Neural cell (in vitro differentiated cells): Measurements from ENCODE around the gene MTOR. TPM values are rescaled to one million over a fixed set of nuclear protein-coding genes. Genes with fewer than 3 reads are reported as not detected.

ENCODE experiments used
- H2AFZ ChIP-seq: fragments of 200-600, 300-800 bp; sonication (generic), shearing (Covaris generic); 2 replicates; pipeline ENCODE4 v1.6.0; 2014; ENCODE audit warnings: low read depth, mild to moderate bottlenecking, antibody characterized with exemption, low read length, moderate library complexity
- H3F3A ChIP-seq: fragments of 200-600 bp; shearing (Covaris generic); 2 replicates; pipeline ENCODE4 v1.6.1; 2016; ENCODE audit warnings: mild to moderate bottlenecking, moderate library complexity, mixed read lengths, antibody characterized with exemption, low read length; ENCODE audit not compliant: insufficient read depth, poor library complexity, severe bottlenecking
- H3K27ac ChIP-seq: fragments of 200-600, 300-800 bp; sonication (generic), shearing (Covaris generic); 2 replicates; pipeline ENCODE4 v1.5.1; 2014; ENCODE audit warnings: mild to moderate bottlenecking, low read length, moderate library complexity
- H3K27me3 ChIP-seq: fragments of 300-800, 200-600 bp; sonication (generic), shearing (Covaris generic); 2 replicates; pipeline ENCODE4 v1.6.0; 2014; ENCODE audit warnings: mild to moderate bottlenecking, low read depth, low read length, moderate library complexity; ENCODE audit not compliant: insufficient read depth
- H3K36me3 ChIP-seq: fragments of 300-800, 200-600 bp; sonication (generic), shearing (Covaris generic); 2 replicates; pipeline ENCODE4 v1.5.1; 2014; ENCODE audit warnings: mild to moderate bottlenecking, antibody characterized with exemption, low read length, moderate library complexity; ENCODE audit not compliant: insufficient read depth
- H3K4me2 ChIP-seq: fragments of 300-800, 200-600 bp; sonication (generic), shearing (Covaris generic); 2 replicates; pipeline ENCODE4 v1.6.0; 2014; ENCODE audit warnings: mild to moderate bottlenecking, low read length
- H3K4me3 ChIP-seq: fragments of 300-800, 200-600 bp; sonication (generic), shearing (Covaris generic); 2 replicates; pipeline ENCODE4 v1.5.1; 2014; ENCODE audit warnings: mild to moderate bottlenecking, low read length, moderate library complexity
- H3K79me2 ChIP-seq: fragments of 200-600 bp; shearing (Covaris generic); replicated peaks from 2 replicates; pipeline ENCODE4 v1.6.0; 2014; ENCODE audit warnings: mild to moderate bottlenecking, low read length, moderate library complexity; ENCODE audit not compliant: insufficient read depth
- H3K9ac ChIP-seq: fragments of 300-800, 200-600 bp; sonication (generic), shearing (Covaris generic); 2 replicates; pipeline ENCODE4 v1.6.1; 2016; ENCODE audit warnings: mild to moderate bottlenecking, low read length, mixed read lengths
- H3K9me2 ChIP-seq: fragments of 200-600 bp; shearing (Covaris generic); 2 replicates; pipeline ENCODE4 v1.6.1; 2016; ENCODE audit warnings: mild to moderate bottlenecking, low read length, mixed read lengths; ENCODE audit not compliant: insufficient read depth
- H3K9me3 ChIP-seq: fragments of 200-600, 300-800 bp; sonication (generic), shearing (Covaris generic); 2 replicates; pipeline ENCODE4 v1.6.1; 2016; ENCODE audit warnings: mild to moderate bottlenecking, mixed run types, low read length, moderate library complexity, mixed read lengths
- H4K20me1 ChIP-seq: fragments of 200-600 bp; shearing (Covaris generic); 2 replicates; pipeline ENCODE4 v1.6.1; 2016; ENCODE audit warnings: mild to moderate bottlenecking, mixed run types; ENCODE audit not compliant: insufficient read depth
- CTCF ChIP-seq: fragments of 450-650 bp; IDR thresholded peaks from 2 replicates; pipeline ENCODE4 v1.5.1; 2014; ENCODE audit warnings: antibody characterized with exemption, mild to moderate bottlenecking, moderate library complexity; ENCODE audit not compliant: poor library complexity, severe bottlenecking
- EP300 ChIP-seq: fragments of 450-650 bp; conservative IDR thresholded peaks from 2 replicates; pipeline ENCODE4 v1.6.1; 2014; ENCODE audit warnings: antibody characterized with exemption, mild to moderate bottlenecking, moderate library complexity; ENCODE audit not compliant: poor library complexity, severe bottlenecking
- MXI1 ChIP-seq: fragments of 450-650 bp; conservative IDR thresholded peaks from 2 replicates; pipeline ENCODE4 v1.6.1; 2014; ENCODE audit warnings: antibody characterized with exemption, mild to moderate bottlenecking; ENCODE audit not compliant: poor library complexity, severe bottlenecking
- POLR2AphosphoS5 ChIP-seq: IDR thresholded peaks from 2 replicates; pipeline ENCODE4 v1.6.1; 2012
- RAD21 ChIP-seq: fragments of 450-650 bp; conservative IDR thresholded peaks from 2 replicates; pipeline ENCODE4 v1.6.1; 2014; ENCODE audit warnings: antibody characterized with exemption, mild to moderate bottlenecking, moderate library complexity
- REST ChIP-seq: IDR thresholded peaks from 2 replicates; pipeline ENCODE4 v1.6.1; 2012; ENCODE audit warnings: borderline replicate concordance
- SMC3 ChIP-seq: fragments of 450-650 bp; conservative IDR thresholded peaks from 2 replicates; pipeline ENCODE4 v1.6.1; 2014; ENCODE audit warnings: antibody characterized with exemption, mild to moderate bottlenecking, moderate library complexity; ENCODE audit not compliant: poor library complexity
- TAF1 ChIP-seq: IDR thresholded peaks from 2 replicates; pipeline ENCODE4 v1.6.1; 2012; ENCODE audit warnings: low read depth
- polyA plus RNA-seq: library from polyadenylated mRNA; depleted of rRNA; stranded (reverse); fragments of >200 nt; gene quantifications from 2 replicates; pipeline ENCODE4 v1.2.3, GENCODE V29; 2014

MTOR gene
- polyA plus RNA-seq, 1 donor from 2014 or later = 41.2 TPM

GRCh38 chr1:11214698-11215380 is 47.5 kb downstream of the MTOR start:
- H3K27me3 ChIP-seq = no peaks in the 10 kb centered on the region
- no peak overlapping the region for H3K4me3 ChIP-seq
- H3K9me3 ChIP-seq = no peaks in the 10 kb centered on the region
- H3K36me3 ChIP-seq = peaks cover 4% of the 10 kb centered on the region
- no peaks in the 10 kb centered on the region for H3K9me2 ChIP-seq
- H3F3A ChIP-seq = no peaks in the 10 kb centered on the region
- H3K27ac ChIP-seq = no peak overlapping the region
- no peaks in the 10 kb centered on the region for H3K79me2 ChIP-seq
- no peak overlapping the region for H3K4me2 ChIP-seq
- H4K20me1 ChIP-seq = no peaks in the 10 kb centered on the region
- no peak overlapping the region for H3K9ac ChIP-seq
- H2AFZ ChIP-seq = no peak overlapping the region
- TF ChIP-seq MXI1 (no peak), SMC3 (no peak), RAD21 (no peak), POLR2AphosphoS5 (no peak), REST (no peak), EP300 (no peak)

- no peaks in the 10 kb centered on the region for H3K27me3 ChIP-seq
- H3K9ac ChIP-seq = no peak overlapping the region
- H3K4me3 ChIP-seq = no peak overlapping the region
- H2AFZ ChIP-seq = no peak overlapping the region
- peaks cover 4% of the 10 kb centered on the region for H3K36me3 ChIP-seq
- H3K9me3 ChIP-seq = no peaks in the 10 kb centered on the region
- no peaks in the 10 kb centered on the region for H3K79me2 ChIP-seq
- no peak overlapping the region for H3K4me2 ChIP-seq
- no peak for TF ChIP-seq EP300
- TF ChIP-seq CTCF = no peak
- TF ChIP-seq POLR2AphosphoS5 = no peak
- TF ChIP-seq SMC3 = no peak
- TF ChIP-seq RAD21 = no peak
- no peak for TF ChIP-seq MXI1
- no peak for TF ChIP-seq REST
- no peak for TF ChIP-seq TAF1
- no peaks in the 10 kb centered on the region for H4K20me1 ChIP-seq
- no peak overlapping the region for H3K27ac ChIP-seq
- no peaks in the 10 kb centered on the region for H3F3A ChIP-seq
- no peaks in the 10 kb centered on the region for H3K9me2 ChIP-seq
Observed at GRCh38 chr1:11211925-11212587, 50.3 kb downstream of the MTOR start.
